RWPE2 (cell line): ENCODE results near the gene COPRS.

ENCODE experiments used
- ATAC-seq: fragments of 200-7000 bp; cut with Tn5 transposase; 3 replicates; pipeline ENCODE4 v1.9.1; 2021; ENCODE audit warnings: low read depth
- DNase-seq: peaks from one replicate; pipeline ENCODE4 v3.0.0-alpha.2; 2020; ENCODE audit warnings: low spot score
- H3K27ac ChIP-seq: fragments of 450-650 bp; 2 replicates; pipeline ENCODE4 v1.5.1; 2017; ENCODE audit warnings: mild to moderate bottlenecking; ENCODE audit not compliant: poor library complexity, severe bottlenecking
- H3K27me3 ChIP-seq: fragments of 250-450 bp; sonication (Bioruptor Pico); 2 replicates; pipeline ENCODE4 v1.5.1; 2021; ENCODE audit warnings: mild to moderate bottlenecking, moderate library complexity; ENCODE audit not compliant: insufficient read depth, poor library complexity, severe bottlenecking
- H3K36me3 ChIP-seq: fragments of 250-450 bp; sonication (Bioruptor Pico); 2 replicates; pipeline ENCODE4 v1.5.1; 2020; ENCODE audit warnings: low read depth, mild to moderate bottlenecking, moderate library complexity
- H3K4me1 ChIP-seq: fragments of 250-450 bp; sonication (Bioruptor Pico); 2 replicates; pipeline ENCODE4 v1.5.1; 2021; ENCODE audit warnings: mild to moderate bottlenecking, moderate library complexity; ENCODE audit not compliant: insufficient read depth, poor library complexity, severe bottlenecking
- H3K4me3 ChIP-seq: fragments of 250-450 bp; sonication (Bioruptor Pico); 2 replicates; pipeline ENCODE4 v1.5.1; 2021; ENCODE audit warnings: mild to moderate bottlenecking, moderate library complexity; ENCODE audit not compliant: severe bottlenecking
- H3K9me3 ChIP-seq: fragments of 250-450 bp; sonication (Bioruptor Pico); 2 replicates; pipeline ENCODE4 v1.5.1; 2021; ENCODE audit warnings: mild to moderate bottlenecking, moderate library complexity; ENCODE audit not compliant: severe bottlenecking
- TF ChIP-seq, protein P1 (sequence below): fragments of 450-650 bp; IDR thresholded peaks from one replicate; pipeline ENCODE4 v1.5.1; 2017; ENCODE audit warnings: mild to moderate bottlenecking, moderate library complexity; ENCODE audit not compliant: poor library complexity, severe bottlenecking

COPRS gene

DNA sequence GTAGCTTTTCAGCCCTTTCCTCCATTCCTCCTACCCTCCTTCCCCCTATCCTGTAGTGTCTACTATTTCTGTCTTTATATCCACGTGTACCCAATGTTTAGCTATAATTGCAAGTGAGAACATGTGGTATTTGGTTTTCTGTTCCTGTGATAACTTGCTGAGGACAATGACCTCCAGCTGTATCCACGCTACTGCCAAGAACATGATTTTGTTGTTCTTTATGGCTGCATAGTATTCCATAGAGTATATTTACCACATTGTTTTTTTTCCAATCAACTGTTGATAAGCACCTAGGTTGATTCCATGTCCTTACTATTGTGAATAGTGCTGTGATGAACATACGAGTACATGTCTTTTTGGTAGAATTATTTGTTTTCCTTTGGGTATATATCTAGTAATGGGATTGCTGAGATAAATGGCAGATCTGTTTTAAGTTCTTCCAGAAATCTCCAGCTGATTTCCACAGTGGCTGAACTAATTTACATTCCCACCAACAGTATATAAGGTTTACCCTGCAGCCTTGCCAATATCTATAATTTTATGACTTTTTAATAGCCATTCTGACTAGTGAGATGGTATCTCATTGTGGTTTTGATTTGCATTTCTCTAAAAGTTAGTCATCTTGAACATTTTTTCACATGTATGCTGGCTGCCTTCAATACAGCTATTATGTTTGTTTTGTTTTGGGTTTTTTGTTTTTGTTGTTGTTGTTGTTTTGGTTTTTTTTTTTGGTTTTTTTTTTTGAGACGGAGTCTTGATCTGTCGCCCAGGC lies 10.9 kb upstream of the COPRS start:
- DNase-seq (no peak), ATAC-seq (no peak)
- Histone ChIP-seq H3K9me3 (no peaks in the 10 kb centered on the region), H3K4me3 (no peak overlapping the region), H3K27me3 (no peaks in the 10 kb centered on the region), H3K36me3 (peaks cover 84% of the 10 kb centered on the region), H3K27ac (no peak overlapping the region), H3K4me1 (no peaks in the 10 kb centered on the region)
- TF ChIP-seq, protein P1, sequence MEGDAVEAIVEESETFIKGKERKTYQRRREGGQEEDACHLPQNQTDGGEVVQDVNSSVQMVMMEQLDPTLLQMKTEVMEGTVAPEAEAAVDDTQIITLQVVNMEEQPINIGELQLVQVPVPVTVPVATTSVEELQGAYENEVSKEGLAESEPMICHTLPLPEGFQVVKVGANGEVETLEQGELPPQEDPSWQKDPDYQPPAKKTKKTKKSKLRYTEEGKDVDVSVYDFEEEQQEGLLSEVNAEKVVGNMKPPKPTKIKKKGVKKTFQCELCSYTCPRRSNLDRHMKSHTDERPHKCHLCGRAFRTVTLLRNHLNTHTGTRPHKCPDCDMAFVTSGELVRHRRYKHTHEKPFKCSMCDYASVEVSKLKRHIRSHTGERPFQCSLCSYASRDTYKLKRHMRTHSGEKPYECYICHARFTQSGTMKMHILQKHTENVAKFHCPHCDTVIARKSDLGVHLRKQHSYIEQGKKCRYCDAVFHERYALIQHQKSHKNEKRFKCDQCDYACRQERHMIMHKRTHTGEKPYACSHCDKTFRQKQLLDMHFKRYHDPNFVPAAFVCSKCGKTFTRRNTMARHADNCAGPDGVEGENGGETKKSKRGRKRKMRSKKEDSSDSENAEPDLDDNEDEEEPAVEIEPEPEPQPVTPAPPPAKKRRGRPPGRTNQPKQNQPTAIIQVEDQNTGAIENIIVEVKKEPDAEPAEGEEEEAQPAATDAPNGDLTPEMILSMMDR = no peak

DNA sequence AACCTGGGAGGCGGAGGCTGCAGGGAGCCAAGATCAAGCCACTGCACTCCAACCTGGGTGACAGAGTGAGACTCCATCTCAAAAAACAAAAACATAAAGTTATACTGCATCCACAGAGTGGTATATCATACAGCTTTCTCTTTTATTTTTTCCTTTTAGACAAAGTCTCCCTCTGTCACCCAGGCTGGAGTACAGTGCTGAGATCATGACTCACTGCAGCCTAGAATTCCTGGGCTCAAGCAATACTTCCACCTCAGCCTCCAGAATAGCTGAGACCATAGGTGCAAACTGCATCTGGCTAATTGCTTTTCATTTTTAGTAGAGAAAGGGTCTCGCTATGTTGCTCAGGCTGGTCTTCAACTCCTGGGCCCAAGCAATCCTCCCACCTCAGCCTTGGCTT lies 10.0 kb upstream of the COPRS start:
- H3K9me3 ChIP-seq = no peaks in the 10 kb centered on the region
- H3K4me1 ChIP-seq = no peaks in the 10 kb centered on the region
- 0 out of 3 replicates have a peak, but pooled peaks have one; percentile 33 for ATAC-seq
- DNase-seq = no peak
- H3K27ac ChIP-seq = no peak overlapping the region
- no peaks in the 10 kb centered on the region for H3K27me3 ChIP-seq
- no peak overlapping the region for H3K4me3 ChIP-seq
- H3K36me3 ChIP-seq = peaks cover 81% of the 10 kb centered on the region
- TF ChIP-seq, protein P1 = no peak

DNA sequence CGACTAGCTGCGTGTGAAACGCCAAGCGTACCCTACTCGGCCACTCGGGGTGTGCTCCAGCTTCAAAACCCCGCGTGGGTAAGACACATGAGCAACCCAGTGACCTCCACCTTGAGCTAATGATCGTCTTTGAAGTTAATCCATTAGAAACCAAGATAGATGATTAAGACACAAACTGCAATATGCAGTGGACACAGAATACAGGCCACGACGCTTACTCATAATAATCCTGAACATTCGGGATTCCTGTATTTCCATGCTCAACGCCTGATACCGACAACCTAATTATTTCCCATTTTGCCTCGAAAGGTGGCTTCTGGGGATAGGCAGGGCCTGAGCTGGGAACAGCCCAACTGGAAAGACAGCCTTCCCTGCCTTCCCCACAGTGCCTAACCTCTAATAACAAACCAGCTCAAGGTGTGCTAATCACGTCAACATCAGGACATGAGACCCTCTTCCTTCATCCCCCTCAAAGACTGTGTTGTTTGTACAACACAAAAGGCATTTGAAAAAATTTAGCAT lies 504 bp upstream of the COPRS start:
- ATAC-seq (peak; percentile 38), DNase-seq (no peak)
- TF ChIP-seq, protein P1 = no peak
- peaks cover 10% of the 10 kb centered on the region for H3K4me1 ChIP-seq
- H3K27ac ChIP-seq = peak overlapping the region; percentile 64
- no peaks in the 10 kb centered on the region for H3K9me3 ChIP-seq
- H3K36me3 ChIP-seq = peaks cover 35% of the 10 kb centered on the region
- H3K4me3 ChIP-seq = peak overlapping the region; percentile 93
- H3K27me3 ChIP-seq = no peaks in the 10 kb centered on the region

DNA sequence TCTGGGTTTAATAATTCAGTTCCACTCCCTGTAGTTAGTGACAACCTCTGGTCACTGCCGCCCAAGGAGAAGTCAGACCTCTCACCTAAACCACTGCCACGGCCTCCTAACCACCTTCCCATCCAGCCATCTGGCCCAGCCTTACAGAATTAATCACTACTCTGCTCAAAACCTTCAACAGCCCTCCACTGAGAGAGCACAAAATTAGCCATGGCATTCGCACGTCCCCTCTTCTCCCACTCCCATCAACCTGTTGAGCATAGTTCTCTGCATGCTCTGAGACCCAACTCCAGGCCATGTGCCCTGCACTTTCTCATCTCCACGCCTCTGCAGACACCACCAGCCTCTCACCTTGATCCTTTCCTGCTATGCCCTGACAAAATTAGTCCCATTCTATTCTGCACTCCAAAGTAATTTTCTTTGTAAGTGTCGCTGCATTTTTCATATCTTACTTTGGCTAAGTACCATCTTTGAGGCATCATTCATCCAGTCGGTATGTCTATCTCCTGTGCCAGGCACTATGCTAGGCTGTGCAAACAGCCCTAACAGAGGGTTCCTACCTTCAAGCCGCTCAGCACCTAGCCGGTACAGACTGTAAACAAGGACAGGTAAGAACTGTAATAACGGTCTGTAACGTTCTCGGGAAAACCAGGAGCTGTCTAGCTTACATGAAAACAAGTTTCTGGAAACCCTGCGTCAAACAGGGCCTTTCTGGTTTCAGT lies 963 bp downstream of the COPRS start:
- Histone ChIP-seq H3K27me3 (no peaks in the 10 kb centered on the region), H3K36me3 (peaks cover 25% of the 10 kb centered on the region), H3K27ac (peak overlapping the region; percentile 64), H3K4me1 (peaks cover 10% of the 10 kb centered on the region), H3K4me3 (peak overlapping the region; percentile 93), H3K9me3 (no peaks in the 10 kb centered on the region)
- TF ChIP-seq, protein P1 = no peak
- ATAC-seq (peak; percentile 60), DNase-seq (no peak)
